IgD-negative memory B cell (primary cell): Measurements from ENCODE around the gene BLVRB. TPM values are rescaled to one million over a fixed set of nuclear protein-coding genes. Genes with fewer than 3 reads are reported as not detected.
"Not testable (repeated sequence)": the region's sequence is repeated elsewhere in the genome, so short reads cannot be mapped to it uniquely, and the experiment has no call there.

Experiments
- H3K27ac Mint-ChIP-seq, 3 donors: one replicate each; pipeline ENCODE4 v1.8.0; 2020 to 2022; ENCODE audit warnings: mild to moderate bottlenecking in 3 of 3, mixed read lengths in 3 of 3, moderate library complexity in 1 of 3
- H3K27me3 Mint-ChIP-seq: one replicate; pipeline ENCODE4 v1.8.0; 2021; ENCODE audit warnings: mixed read lengths
- H3K36me3 Mint-ChIP-seq: one replicate; pipeline ENCODE4 v1.8.0; 2020; ENCODE audit warnings: mild to moderate bottlenecking, mixed read lengths
- H3K4me1 Mint-ChIP-seq, 3 donors: one replicate each; pipeline ENCODE4 v1.8.0; 2020 to 2022; ENCODE audit warnings: mixed read lengths in 3 of 3, mild to moderate bottlenecking in 1 of 3
- H3K4me3 Mint-ChIP-seq, 4 donors: one replicate each; pipeline ENCODE4 v1.8.0; 2020 to 2022; ENCODE audit warnings: mild to moderate bottlenecking in 4 of 4, mixed read lengths in 4 of 4, moderate library complexity in 3 of 4
- H3K9me3 Mint-ChIP-seq, 3 donors: one replicate each; pipeline ENCODE4 v1.8.0; 2020 to 2021; ENCODE audit warnings: mixed read lengths in 3 of 3, mild to moderate bottlenecking in 1 of 3
- polyA plus RNA-seq: library from polyadenylated mRNA; unstranded; fragments of 300-500 nt; fragmentation: Illumina TruSeq; gene quantifications from one replicate; pipeline ENCODE4 v1.2.3, GENCODE V29; 2021

The BLVRB gene
- polyA plus RNA-seq, 1 donor from 2014 or later = 35.9 TPM

DNA sequence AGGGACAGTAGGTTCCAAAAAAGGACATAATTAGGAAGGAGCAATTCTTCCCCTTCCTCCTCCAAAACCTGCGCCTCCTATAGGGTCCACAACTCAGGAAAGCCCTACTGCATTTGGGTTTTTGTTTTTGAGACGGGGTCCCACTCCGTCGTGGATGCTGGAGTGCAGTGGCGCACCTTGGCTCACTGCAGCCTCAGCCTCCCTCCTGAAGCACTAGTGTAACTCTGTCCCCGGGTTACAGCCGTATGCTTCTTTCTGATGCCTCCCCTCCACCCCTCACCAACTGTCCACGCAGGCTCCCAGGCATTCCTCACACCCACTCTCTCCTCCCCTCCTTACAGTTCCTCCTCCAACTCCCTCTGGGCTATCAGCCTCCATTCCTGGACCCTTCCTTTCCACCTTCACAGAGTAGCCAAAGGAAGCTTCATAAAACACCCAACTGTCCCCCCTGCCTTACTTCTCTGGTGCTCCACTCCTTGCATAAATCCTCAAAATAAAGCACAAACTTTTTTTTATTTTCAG, 19.2 kb downstream of the BLVRB start:
- H3K27me3 Mint-ChIP-seq = no peaks in the 10 kb centered on the region
- no peaks in the 10 kb centered on the region for H3K9me3 Mint-ChIP-seq
- H3K36me3 Mint-ChIP-seq = peaks cover 8% of the 10 kb centered on the region
- H3K27ac Mint-ChIP-seq = peak overlapping the region in 1 of 3 donors; percentile 96
- H3K4me3 Mint-ChIP-seq = peak overlapping the region in 2 of 4 donors; percentile 57 to 65
- peaks cover 13 to 14% (median 14%) of the 10 kb centered on the region in 3 donors for H3K4me1 Mint-ChIP-seq

DNA sequence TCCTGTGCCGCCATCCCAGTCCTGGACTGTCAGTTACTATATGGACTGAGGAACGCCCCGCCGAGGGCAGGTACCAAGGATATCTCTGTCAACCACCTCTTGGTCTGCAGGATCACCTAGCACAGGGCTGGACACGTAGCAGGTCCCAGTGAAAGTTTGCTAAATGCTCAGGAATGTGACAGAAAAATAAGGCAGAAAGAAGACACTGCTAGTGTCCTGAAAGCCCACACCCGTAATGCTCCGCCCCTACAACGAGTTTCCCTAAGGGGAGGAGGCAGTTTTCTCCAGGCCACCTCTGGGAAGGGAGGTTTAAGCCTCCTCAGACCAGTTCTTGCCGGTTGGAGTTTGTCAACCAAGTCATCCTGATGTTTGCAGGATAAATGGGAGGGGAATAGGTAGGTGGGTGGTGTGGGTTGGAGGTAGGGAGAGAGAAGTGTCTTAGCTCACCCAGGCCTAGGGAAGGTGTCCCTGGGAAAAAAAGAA, 19.7 kb downstream of the BLVRB start:
- peak overlapping the region; percentile 67 to 96 (median 73) for H3K27ac Mint-ChIP-seq
- H3K27me3 Mint-ChIP-seq = no peaks in the 10 kb centered on the region
- H3K4me3 Mint-ChIP-seq = peak overlapping the region in 3 of 4 donors; percentile 59 to 88 (median 65)
- H3K36me3 Mint-ChIP-seq = peaks cover 8% of the 10 kb centered on the region
- H3K4me1 Mint-ChIP-seq = peaks cover 13 to 18% (median 14%) of the 10 kb centered on the region in 3 donors
- H3K9me3 Mint-ChIP-seq = no peaks in the 10 kb centered on the region

DNA sequence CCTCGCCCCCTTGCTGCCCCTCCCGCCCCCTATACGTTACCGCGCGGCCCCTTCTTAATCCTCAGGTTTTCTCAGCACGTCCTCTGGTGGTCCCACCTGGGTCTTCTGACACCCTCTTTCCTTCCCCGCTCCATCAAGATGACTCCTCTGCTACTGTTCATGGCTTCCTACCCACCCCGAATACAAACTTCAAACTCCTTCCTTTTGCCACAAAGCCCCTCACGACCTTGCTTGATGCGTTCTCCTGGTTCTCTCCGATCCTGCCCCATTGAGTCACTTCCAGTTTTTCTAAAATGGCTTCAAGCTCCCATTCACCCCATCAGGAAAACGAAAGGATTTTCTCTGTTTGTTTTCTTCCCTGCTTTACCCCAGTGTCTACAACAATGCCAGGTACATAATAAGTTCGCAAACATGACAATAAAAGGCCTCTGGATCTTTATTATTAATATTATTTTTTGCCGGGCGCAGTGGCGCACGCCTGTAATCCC, 20.7 kb downstream of the BLVRB start:
- H3K36me3 Mint-ChIP-seq = peaks cover 4% of the 10 kb centered on the region

DNA sequence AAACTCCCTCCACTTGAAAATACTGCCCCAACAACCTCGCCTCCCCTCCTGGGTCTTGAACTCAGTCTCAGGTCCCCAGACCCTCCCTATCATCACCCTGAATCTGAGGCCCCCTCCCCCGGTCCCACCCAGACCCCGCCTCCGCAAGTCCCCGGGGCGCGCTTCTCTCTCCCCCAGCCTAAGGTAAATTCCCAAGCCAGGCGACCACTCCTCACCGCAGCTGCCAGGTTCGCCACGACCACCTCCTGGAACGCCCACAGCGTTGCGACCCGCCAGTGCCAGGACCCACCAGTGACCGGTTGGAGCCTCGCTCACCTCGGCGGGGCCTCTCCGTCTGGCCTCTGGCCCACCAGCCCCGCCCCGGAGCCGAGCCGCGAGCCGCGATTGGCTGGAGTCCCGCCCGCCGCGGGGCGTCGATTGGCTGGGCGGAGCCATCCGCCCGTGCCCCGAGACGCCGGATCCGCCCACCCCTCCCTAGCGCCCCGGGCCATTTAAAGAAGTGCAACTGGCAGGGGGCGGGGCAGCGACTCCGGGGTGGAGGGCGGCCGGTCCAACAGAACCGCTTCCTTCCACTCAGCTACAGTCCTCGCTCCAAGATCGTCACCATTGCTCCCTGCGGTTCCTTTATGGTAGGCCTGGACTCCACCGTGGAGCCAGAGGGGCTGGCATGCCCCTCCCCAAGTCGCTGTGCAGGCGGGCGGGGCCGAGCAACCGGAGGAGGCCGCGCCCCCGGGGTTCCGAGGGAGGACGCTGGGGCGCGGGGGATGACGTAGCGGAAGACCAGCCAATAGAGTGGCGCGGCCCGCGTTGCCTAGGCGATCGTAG, 21.3 kb downstream of the BLVRB start, which contains the start of gene SERTAD3:
TSS of gene SERTAD3 (minus strand) at position 336 of the 825 bp plus-strand sequence. CDS start 2,255 bp downstream, outside the sequence.
- no peaks in the 10 kb centered on the region for H3K27me3 Mint-ChIP-seq

More for the DNA sequence above, 20.7 kb downstream of the BLVRB start:
- Mint-ChIP-seq H3K27me3 (no peaks in the 10 kb centered on the region), H3K4me1 (peaks cover 13 to 18% (median 14%) of the 10 kb centered on the region in 3 donors), H3K27ac (peak overlapping the region; percentile 96 to 98 (median 98)), H3K9me3 (no peaks in the 10 kb centered on the region), H3K4me3 (peak overlapping the region; percentile 93 to 99 (median 98))

DNA sequence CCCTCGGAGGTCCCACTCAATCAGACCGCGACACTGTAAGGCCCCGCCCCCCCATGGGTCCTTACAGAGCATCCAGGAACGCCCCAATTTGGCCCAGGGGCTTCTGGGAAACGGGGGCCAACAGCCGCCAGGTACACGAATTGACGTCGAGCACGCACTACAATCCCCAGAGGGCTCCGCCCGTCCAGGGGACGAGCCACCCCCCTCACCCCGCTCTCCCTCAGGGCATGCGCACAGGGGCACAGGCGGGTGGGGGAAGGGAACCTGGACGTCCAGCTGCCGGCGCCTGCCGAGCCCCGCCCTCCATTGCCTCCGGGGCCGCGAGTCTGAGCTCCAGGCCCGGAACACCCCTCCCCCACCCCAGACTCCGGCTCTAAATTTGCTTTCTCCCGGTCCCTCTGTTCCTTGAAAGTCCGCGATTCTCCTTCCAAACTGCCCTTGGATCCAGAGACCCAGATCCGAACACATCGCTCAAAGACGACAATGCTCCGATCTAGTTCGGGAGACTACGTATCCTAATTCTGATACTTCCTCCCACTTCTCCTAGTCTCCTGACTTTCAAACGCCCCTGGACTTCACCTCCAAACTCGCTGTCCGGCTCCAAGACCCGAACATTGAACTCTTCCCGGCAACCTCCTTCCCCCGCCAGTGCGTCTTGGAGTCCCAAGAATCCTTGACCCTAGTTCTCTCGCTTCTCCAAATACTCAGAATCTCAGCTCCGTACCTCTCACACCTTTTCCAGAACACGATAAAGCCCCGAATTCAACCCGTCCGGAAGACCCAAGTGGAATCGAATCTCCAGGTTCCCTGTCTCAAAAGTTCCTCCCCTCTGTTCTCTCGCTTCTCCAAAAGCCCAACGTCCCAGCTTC, 22.2 kb downstream of the BLVRB start:
- no peaks in the 10 kb centered on the region for H3K27me3 Mint-ChIP-seq
- H3K36me3 Mint-ChIP-seq = peaks cover 4% of the 10 kb centered on the region
- peaks cover 13 to 20% (median 14%) of the 10 kb centered on the region in 3 donors for H3K4me1 Mint-ChIP-seq
- H3K4me3 Mint-ChIP-seq = peak overlapping the region; percentile 93 to 99 (median 98)
- peak overlapping the region; percentile 96 to 98 (median 98) for H3K27ac Mint-ChIP-seq
- H3K9me3 Mint-ChIP-seq = no peaks in the 10 kb centered on the region

More for the DNA sequence above, 21.3 kb downstream of the BLVRB start, which contains the start of gene SERTAD3:
- Mint-ChIP-seq H3K36me3 (peaks cover 4% of the 10 kb centered on the region), H3K27ac (peak within 1 kb of the TSS; percentile 96 to 98 (median 98)), H3K9me3 (no peaks in the 10 kb centered on the region), H3K4me1 (peaks cover 13 to 20% (median 14%) of the 10 kb centered on the region in 3 donors), H3K4me3 (peak within 1 kb of the TSS; percentile 93 to 99 (median 98))

GRCh38 chr19:40442328-40443130, 23.0 kb downstream of the BLVRB start:
- no peaks in the 10 kb centered on the region for H3K9me3 Mint-ChIP-seq
- H3K36me3 Mint-ChIP-seq = peaks cover 4% of the 10 kb centered on the region
- peaks cover 13 to 20% (median 14%) of the 10 kb centered on the region in 3 donors for H3K4me1 Mint-ChIP-seq
- H3K27ac Mint-ChIP-seq = peak overlapping the region; percentile 96 to 98 (median 98)
- no peaks in the 10 kb centered on the region for H3K27me3 Mint-ChIP-seq
- peak overlapping the region; percentile 93 to 99 (median 98) for H3K4me3 Mint-ChIP-seq

DNA sequence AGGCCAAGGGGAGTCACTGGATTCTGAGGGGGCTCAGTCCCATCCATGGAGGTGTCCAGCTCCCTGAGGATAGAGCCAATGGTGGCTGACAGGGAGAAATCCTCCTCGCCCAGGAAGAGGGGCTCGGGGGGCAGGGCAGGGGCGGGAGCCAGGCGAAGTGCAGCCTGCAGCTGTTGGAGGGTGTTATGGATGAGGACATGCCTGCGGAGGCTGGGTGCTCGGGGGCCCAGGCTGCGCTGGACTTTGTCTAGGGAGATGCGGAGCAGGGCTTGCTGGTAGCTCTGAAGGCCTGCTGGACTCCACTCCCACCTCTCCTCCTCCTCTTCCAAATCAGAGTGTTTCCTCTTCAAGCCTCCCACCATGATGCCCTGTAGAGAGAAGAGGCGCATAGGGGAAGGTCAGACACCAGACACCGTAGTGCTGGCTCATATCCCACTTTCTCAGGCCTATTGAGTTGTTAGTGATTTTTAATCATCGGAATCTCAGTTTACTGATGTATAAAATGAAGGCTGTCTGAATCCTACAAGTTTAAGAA, 23.8 kb downstream of the BLVRB start:
- H3K4me1 Mint-ChIP-seq = peaks cover 13 to 20% (median 14%) of the 10 kb centered on the region in 3 donors
- peaks cover 4% of the 10 kb centered on the region for H3K36me3 Mint-ChIP-seq
- H3K4me3 Mint-ChIP-seq = peak overlapping the region; percentile 16 to 99 (median 96)
- H3K27ac Mint-ChIP-seq = peak overlapping the region; percentile 50 to 98 (median 96)
- no peaks in the 10 kb centered on the region for H3K9me3 Mint-ChIP-seq
- H3K27me3 Mint-ChIP-seq = no peaks in the 10 kb centered on the region

DNA sequence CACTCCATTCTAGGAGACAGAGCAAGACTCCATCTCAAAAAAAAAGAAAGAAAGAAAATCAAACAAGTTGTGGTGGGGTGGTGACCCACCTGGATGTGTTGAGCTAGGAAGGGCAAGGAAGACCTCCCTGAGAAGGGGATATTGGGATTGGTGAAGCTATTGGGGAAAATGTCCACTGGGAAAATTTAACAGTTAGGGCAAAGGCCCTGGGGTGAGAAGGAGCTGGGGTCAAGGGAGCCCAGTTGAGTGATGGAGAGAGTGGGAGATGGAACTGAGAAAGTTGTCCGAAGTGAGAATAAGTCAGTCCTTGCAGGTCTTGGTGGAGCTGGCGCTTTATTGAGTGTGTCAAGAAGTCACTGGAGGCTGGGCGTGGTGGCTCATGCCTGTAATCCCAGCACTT, 27.3 kb downstream of the BLVRB start:
- H3K27me3 Mint-ChIP-seq = no peaks in the 10 kb centered on the region
- no peaks in the 10 kb centered on the region for H3K9me3 Mint-ChIP-seq
- peak overlapping the region in 1 of 3 donors; percentile 85 for H3K27ac Mint-ChIP-seq
- peaks cover 3% of the 10 kb centered on the region for H3K36me3 Mint-ChIP-seq
- peaks cover 27 to 30% (median 30%) of the 10 kb centered on the region in 3 donors for H3K4me1 Mint-ChIP-seq
- H3K4me3 Mint-ChIP-seq = peak overlapping the region in 1 of 4 donors; percentile 58

DNA sequence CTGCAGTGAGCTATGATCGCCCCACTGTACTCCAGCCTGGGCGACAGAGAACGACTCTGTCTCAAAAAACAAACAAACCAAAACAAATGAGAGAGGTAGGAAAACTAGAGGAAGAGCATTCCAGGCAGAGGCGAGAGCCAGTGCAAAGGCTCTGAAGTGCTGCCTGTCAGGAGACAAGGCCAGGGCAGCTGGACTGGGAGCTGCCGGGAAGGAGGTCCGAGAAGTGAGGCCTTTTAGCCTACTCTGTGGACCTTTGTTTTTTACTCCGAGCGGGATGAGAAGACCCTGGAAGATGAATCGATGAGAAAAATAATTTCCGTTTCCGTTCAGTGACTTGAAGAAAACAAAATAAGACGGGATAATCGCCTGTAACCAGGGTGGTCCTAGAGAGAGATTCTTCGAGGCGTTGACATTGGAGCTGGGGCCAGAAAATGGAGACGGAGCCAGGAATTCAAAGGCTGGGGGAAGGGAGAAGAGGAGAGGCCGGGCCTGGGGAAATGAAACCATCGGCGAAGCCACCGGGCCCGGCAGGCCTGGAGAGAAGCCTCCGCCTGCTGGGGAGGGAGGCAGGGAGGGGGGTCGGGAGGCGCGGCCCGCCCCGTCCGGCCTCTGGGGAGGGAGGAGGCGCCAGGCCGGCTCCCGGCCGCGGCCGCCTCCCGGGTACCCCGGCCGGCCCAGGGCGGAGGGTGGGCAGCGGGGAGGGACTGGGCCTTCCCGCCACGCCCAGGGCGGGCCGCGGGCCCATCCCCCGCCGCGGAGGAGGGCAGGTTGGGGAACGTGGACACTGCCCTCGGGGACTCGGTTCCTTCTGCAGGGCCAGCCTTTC, 31.9 kb downstream of the BLVRB start:
- H3K4me3 Mint-ChIP-seq = peak overlapping the region; percentile 83 to 97 (median 91)
- no peaks in the 10 kb centered on the region for H3K27me3 Mint-ChIP-seq
- no peaks in the 10 kb centered on the region for H3K36me3 Mint-ChIP-seq
- H3K9me3 Mint-ChIP-seq = no peaks in the 10 kb centered on the region
- peaks cover 18 to 27% (median 19%) of the 10 kb centered on the region in 3 donors for H3K4me1 Mint-ChIP-seq
- peak overlapping the region; percentile 81 to 98 (median 94) for H3K27ac Mint-ChIP-seq

- not testable (repeated sequence) for H3K27me3 Mint-ChIP-seq, H3K36me3 Mint-ChIP-seq, H3K9me3 Mint-ChIP-seq
- Mint-ChIP-seq H3K4me3 (peak overlapping the region; percentile 83 to 97 (median 91)), H3K27ac (peak overlapping the region in 2 of 3 donors; percentile 81 to 98), H3K4me1 (peaks cover 19 to 27% (median 19%) of the 10 kb centered on the region in 3 donors)
These were observed 32.8 kb downstream of the BLVRB start for GRCh38 chr19:40432760-40433159.

DNA sequence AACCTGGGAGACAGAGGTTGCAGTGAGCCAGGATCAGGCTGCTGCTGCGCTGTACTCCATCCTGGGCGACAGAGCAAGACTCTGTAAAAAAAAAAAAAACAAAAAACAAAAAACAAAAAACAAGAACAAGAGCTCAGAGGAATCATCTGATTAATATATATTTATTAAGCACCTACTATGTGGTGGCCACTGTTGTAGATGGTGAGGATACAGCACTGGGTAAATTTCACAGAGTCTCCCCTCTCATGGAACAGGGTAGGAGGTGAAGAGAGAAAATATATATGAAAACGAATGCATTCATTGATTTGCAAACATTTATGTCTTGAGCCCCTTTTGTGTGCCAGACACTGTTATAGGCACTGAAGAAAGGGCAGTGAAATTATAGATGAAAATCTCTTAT, 33.8 kb downstream of the BLVRB start:
- Mint-ChIP-seq H3K36me3 (no peaks in the 10 kb centered on the region), H3K27ac (no peak overlapping the region), H3K27me3 (no peaks in the 10 kb centered on the region), H3K4me1 (peaks cover 19 to 27% (median 24%) of the 10 kb centered on the region in 3 donors), H3K4me3 (no peak overlapping the region), H3K9me3 (no peaks in the 10 kb centered on the region)

GRCh38 chr19:40430242-40430641, 35.3 kb downstream of the BLVRB start:
- not testable (repeated sequence) for H3K4me3 Mint-ChIP-seq, H3K36me3 Mint-ChIP-seq, H3K27me3 Mint-ChIP-seq, H3K9me3 Mint-ChIP-seq, H3K27ac Mint-ChIP-seq
- H3K4me1 Mint-ChIP-seq = peaks cover 18 to 29% (median 20%) of the 10 kb centered on the region in 3 donors

- Mint-ChIP-seq H3K4me1 (peaks cover 17 to 19% (median 18%) of the 10 kb centered on the region in 3 donors), H3K27ac (peak overlapping the region in 2 of 3 donors; percentile 7 to 40), H3K4me3 (peak overlapping the region in 1 of 4 donors; percentile 17)
- not testable (repeated sequence) for H3K27me3 Mint-ChIP-seq, H3K9me3 Mint-ChIP-seq, H3K36me3 Mint-ChIP-seq
These were observed 37.3 kb downstream of the BLVRB start for GRCh38 chr19:40428197-40428596.
